Lung (tissue), 12 donors: ENCODE measurements around the gene RIC8A. TPM values are rescaled to one million over a fixed set of nuclear protein-coding genes. Genes with fewer than 3 reads are reported as not detected.

Experiments
- ATAC-seq: fragments of 200-7000 bp; cut with Tn5 transposase; one replicate; pipeline ENCODE4 v1.9.1; 2020; ENCODE audit warnings: moderate number of reproducible peaks; ENCODE audit not compliant: insufficient read depth, low FRiP score
- DNase-seq, 3 donors: peaks; one replicate each; pipeline ENCODE4 v3.0.0-alpha.2; 2013 to 2017
- H3K27ac ChIP-seq, 2 donors: one replicate each; pipeline ENCODE4 v1.5.1; 2013; ENCODE audit warnings: mild to moderate bottlenecking in 2 of 2, moderate library complexity in 2 of 2, control low read depth in 1 of 2, inconsistent platforms in 1 of 2, low read depth in 1 of 2, low read length in 1 of 2
- H3K27me3 ChIP-seq, 3 donors: one replicate each; pipeline ENCODE4 v1.5.1; 2013; ENCODE audit warnings: low read length in 2 of 3; ENCODE audit not compliant: control insufficient read depth in 3 of 3, insufficient read depth in 3 of 3
- H3K36me3 ChIP-seq, 4 donors: one replicate each; pipeline ENCODE4 v1.5.1; 2013; ENCODE audit warnings: low read length in 4 of 4, mild to moderate bottlenecking in 1 of 4, moderate library complexity in 1 of 4; ENCODE audit not compliant: control insufficient read depth in 4 of 4, insufficient read depth in 4 of 4
- H3K4me1 ChIP-seq, 5 donors: one replicate each; pipeline ENCODE4 v1.5.1; 2013; ENCODE audit warnings: low read length in 5 of 5, mild to moderate bottlenecking in 2 of 5, moderate library complexity in 1 of 5; ENCODE audit not compliant: control insufficient read depth in 5 of 5, insufficient read depth in 5 of 5
- H3K4me3 ChIP-seq: one replicate; pipeline ENCODE4 v1.5.1; 2013; ENCODE audit warnings: mild to moderate bottlenecking, control low read depth, moderate library complexity
- H3K9ac ChIP-seq, 2 donors: one replicate each; pipeline ENCODE4 v1.5.1; 2013; ENCODE audit warnings: low read length in 2 of 2, control low read depth in 1 of 2; ENCODE audit not compliant: insufficient read depth in 1 of 2
- H3K9me3 ChIP-seq, 4 donors: one replicate each; pipeline ENCODE4 v1.5.1; 2013; ENCODE audit warnings: low read length in 3 of 4, mild to moderate bottlenecking in 1 of 4, moderate library complexity in 1 of 4; ENCODE audit not compliant: control insufficient read depth in 4 of 4, insufficient read depth in 3 of 4
- CTCF ChIP-seq: IDR thresholded peaks from 2 replicates; pipeline ENCODE4 v1.5.1; 2012; ENCODE audit warnings: mild to moderate bottlenecking; ENCODE audit errors: control extremely low read depth, extremely low read depth
- WGBS, 2 donors: extraction: QIAGEN DNeasy Blood & Tissue Kit; methylation state at CpG; one replicate each; pipeline ENCODE4 v1.1.7; 2013; 5-methylcytosine and 5-hydroxymethylcytosine counted together
- polyA plus RNA-seq, 2 donors: library from polyadenylated mRNA; stranded (reverse); fragments of 200-250 nt; gene quantifications; one replicate each; pipeline ENCODE4 v1.2.1, GENCODE V29; 2013
- total RNA-seq, 2 donors: library from RNA; depleted of rRNA in 1 of 2; stranded (reverse); fragments of >200 nt in 1 of 2; gene quantifications; one replicate each; pipeline ENCODE4 v1.2.1, GENCODE V29; 2014 to 2021
- donor health status: control.
- donor health status: control.
- donor health status: Bipolar disorder and iron deficiency.
- donor health status: healthy.
- donor health status: DM: yes; HTN: yes; CAD: no.

The RIC8A gene
- total and polyA plus RNA-seq, 4 donors: 52.1 to 122 (median 93.6) TPM

GRCh38 chr11:213111-213510, 5.6 kb downstream of the RIC8A start:
- no peak for DNase-seq

GRCh38 chr11:214083-214482, 6.6 kb downstream of the RIC8A start:
- Histone ChIP-seq H3K36me3 (peaks cover 11 to 57% (median 50%) of the 10 kb centered on the region in 4 donors), H3K9me3 (no peaks in the 10 kb centered on the region), H3K4me3 (no peak overlapping the region), H3K4me1 (peaks cover 0 to 16% (median 10%) of the 10 kb centered on the region in 5 donors), H3K9ac (no peak overlapping the region), H3K27ac (no peak overlapping the region), H3K27me3 (no peaks in the 10 kb centered on the region)
- WGBS, 2 donors: 90 to 91% methylated on average over 7 of the region's 7 CpGs
- ATAC-seq (no peak), DNase-seq (no peak)
- TF ChIP-seq CTCF: no peak

More at GRCh38 chr11:213111-213510, 5.6 kb downstream of the RIC8A start:
- H3K27ac ChIP-seq: no peak overlapping the region
- ATAC-seq: no peak
- TF ChIP-seq CTCF: no peak
- no peaks in the 10 kb centered on the region for H3K27me3 ChIP-seq
- H3K4me1 ChIP-seq: peaks cover 0 to 18% (median 10%) of the 10 kb centered on the region in 5 donors
- no peaks in the 10 kb centered on the region for H3K9me3 ChIP-seq
- no peak overlapping the region for H3K9ac ChIP-seq
- H3K36me3 ChIP-seq: peaks cover 11 to 52% (median 47%) of the 10 kb centered on the region in 4 donors
- WGBS, 2 donors: 88% methylated on average over 4 of the region's 4 CpGs
- no peak overlapping the region for H3K4me3 ChIP-seq

- WGBS, 2 donors: 68 to 83% methylated on average over 4 of the region's 4 CpGs
- no peak for ATAC-seq
- Histone ChIP-seq H3K27me3 (no peaks in the 10 kb centered on the region), H3K4me3 (no peak overlapping the region), H3K9me3 (no peaks in the 10 kb centered on the region), H3K9ac (no peak overlapping the region), H3K27ac (no peak overlapping the region), H3K4me1 (peaks cover 0 to 3% (median 0%) of the 10 kb centered on the region in 5 donors), H3K36me3 (peaks cover 11 to 56% (median 40%) of the 10 kb centered on the region in 4 donors)
- no peak for TF ChIP-seq CTCF
- DNase-seq: no peak
Observed at GRCh38 chr11:215581-216037, 8.1 kb downstream of the RIC8A start.
